K562 (cell line): ENCODE measurements around the gene PPP1R12B.
"Not testable (repeated sequence)": the region's sequence is repeated elsewhere in the genome, so short reads cannot be mapped to it uniquely, and the experiment has no call there.

Experiments
- EZH2 ChIP-seq: IDR thresholded peaks from 2 replicates; pipeline ENCODE4 v1.6.1; 2012; ENCODE audit warnings: low read depth, mild to moderate bottlenecking, inconsistent platforms, low read length, borderline replicate concordance
- POLR2B ChIP-seq: fragments of 450-650 bp; IDR thresholded peaks from 2 replicates; pipeline ENCODE4 v1.6.1; 2018; ENCODE audit warnings: low read depth; ENCODE audit not compliant: partially characterized antibody
- XRCC4 ChIP-seq: IDR thresholded peaks from one replicate; pipeline ENCODE4 v1.6.1; 2011; ENCODE audit not compliant: insufficient read depth, insufficient read length; ENCODE audit errors: extremely low read depth
- ZNF174 ChIP-seq: fragments of 250-450 bp; sonication (Bioruptor Pico); IDR thresholded peaks from 2 replicates; pipeline ENCODE4 v1.4.0; 2020; ENCODE audit warnings: mild to moderate bottlenecking
- TF ChIP-seq, protein P1 (sequence below), 2 experiments: fragments of 200-800 bp in 1 of 2; sonication (Bioruptor generic) in 1 of 2; sonication (generic) in 1 of 2; formaldehyde crosslinking in 1 of 2; IDR thresholded peaks in 1 of 2; conservative IDR thresholded peaks in 1 of 2; 2 replicates each; pipeline versions ENCODE4 v1.5.0 to v1.6.1; 2016 to 2020; ENCODE audit warnings: missing compliant biosample characterization in 1 of 2, missing genetic modification characterization in 1 of 2, missing genetic modification reagents in 1 of 2
- TF ChIP-seq, protein P2 (sequence below), 3 experiments: fragments of 200-800 bp in 1 of 3; fragments of 250-450 bp in 1 of 3; fragments of 450-650 bp in 1 of 3; sonication (Bioruptor Pico) in 1 of 3; sonication (Bioruptor generic) in 1 of 3; formaldehyde crosslinking in 1 of 3; IDR thresholded peaks; 2 replicates each; pipeline versions ENCODE4 v1.6.1 to v1.8.0; 2016 to 2022; ENCODE audit warnings: mild to moderate bottlenecking in 2 of 3, missing genetic modification characterization in 2 of 3, missing compliant biosample characterization in 1 of 3, moderate library complexity in 1 of 3

DNA sequence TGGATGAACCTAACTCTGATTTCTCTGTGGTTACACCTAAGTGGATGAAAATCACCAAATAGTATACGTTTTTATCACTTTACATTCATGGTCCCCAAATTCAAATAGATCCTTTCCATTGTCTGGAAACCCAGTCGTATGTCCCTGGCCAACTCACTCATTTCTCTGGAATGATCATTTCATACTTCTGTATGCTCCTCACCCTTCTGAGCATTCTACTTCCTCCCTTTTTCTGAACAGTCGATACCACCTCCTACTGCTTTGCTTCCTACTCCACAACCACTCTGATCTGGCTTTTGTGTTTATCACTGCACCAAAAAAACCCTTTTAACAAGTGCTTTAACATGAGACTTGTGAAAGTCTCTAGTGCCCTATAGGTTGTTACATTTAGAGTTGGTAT, 47.3 kb downstream of the PPP1R12B start:
- not testable (repeated sequence) for TF ChIP-seq ZNF174, XRCC4, EZH2, POLR2B
- TF ChIP-seq, protein P1, sequence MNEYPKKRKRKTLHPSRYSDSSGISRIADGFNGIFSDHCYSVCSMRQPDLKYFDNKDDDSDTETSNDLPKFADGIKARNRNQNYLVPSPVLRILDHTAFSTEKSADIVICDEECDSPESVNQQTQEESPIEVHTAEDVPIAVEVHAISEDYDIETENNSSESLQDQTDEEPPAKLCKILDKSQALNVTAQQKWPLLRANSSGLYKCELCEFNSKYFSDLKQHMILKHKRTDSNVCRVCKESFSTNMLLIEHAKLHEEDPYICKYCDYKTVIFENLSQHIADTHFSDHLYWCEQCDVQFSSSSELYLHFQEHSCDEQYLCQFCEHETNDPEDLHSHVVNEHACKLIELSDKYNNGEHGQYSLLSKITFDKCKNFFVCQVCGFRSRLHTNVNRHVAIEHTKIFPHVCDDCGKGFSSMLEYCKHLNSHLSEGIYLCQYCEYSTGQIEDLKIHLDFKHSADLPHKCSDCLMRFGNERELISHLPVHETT (CRISPR knock-in tag; conservative IDR thresholded peaks at IDR 0.05 in 1 of 2, IDR thresholded peaks at IDR 0.05 in 1 of 2): not testable (repeated sequence)
- TF ChIP-seq, protein P2, sequence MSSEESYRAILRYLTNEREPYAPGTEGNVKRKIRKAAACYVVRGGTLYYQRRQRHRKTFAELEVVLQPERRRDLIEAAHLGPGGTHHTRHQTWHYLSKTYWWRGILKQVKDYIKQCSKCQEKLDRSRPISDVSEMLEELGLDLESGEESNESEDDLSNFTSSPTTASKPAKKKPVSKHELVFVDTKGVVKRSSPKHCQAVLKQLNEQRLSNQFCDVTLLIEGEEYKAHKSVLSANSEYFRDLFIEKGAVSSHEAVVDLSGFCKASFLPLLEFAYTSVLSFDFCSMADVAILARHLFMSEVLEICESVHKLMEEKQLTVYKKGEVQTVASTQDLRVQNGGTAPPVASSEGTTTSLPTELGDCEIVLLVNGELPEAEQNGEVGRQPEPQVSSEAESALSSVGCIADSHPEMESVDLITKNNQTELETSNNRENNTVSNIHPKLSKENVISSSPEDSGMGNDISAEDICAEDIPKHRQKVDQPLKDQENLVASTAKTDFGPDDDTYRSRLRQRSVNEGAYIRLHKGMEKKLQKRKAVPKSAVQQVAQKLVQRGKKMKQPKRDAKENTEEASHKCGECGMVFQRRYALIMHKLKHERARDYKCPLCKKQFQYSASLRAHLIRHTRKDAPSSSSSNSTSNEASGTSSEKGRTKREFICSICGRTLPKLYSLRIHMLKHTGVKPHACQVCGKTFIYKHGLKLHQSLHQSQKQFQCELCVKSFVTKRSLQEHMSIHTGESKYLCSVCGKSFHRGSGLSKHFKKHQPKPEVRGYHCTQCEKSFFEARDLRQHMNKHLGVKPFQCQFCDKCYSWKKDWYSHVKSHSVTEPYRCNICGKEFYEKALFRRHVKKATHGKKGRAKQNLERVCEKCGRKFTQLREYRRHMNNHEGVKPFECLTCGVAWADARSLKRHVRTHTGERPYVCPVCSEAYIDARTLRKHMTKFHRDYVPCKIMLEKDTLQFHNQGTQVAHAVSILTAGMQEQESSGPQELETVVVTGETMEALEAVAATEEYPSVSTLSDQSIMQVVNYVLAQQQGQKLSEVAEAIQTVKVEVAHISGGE (CRISPR knock-in tag; IDR thresholded peaks at IDR 0.05): not testable (repeated sequence)
